Fibroblast of the aortic adventitia (primary cell): ENCODE data around the gene RINL. TPM values are rescaled to one million over a fixed set of nuclear protein-coding genes. Genes with fewer than 3 reads are reported as not detected.

Experiments
- DNase-seq: peaks from one replicate; pipeline ENCODE4 v3.0.0-alpha.2; 2010; ENCODE audit warnings: low read depth
- H3K4me3 ChIP-seq: 2 replicates; pipeline ENCODE4 v1.5.1; 2011; ENCODE audit warnings: low read depth, mild to moderate bottlenecking, control low read depth, low read length, moderate library complexity
- CTCF ChIP-seq: IDR thresholded peaks from 2 replicates; pipeline ENCODE4 v1.5.1; 2011; ENCODE audit warnings: mild to moderate bottlenecking, low read length, control low read depth, inconsistent platforms; ENCODE audit not compliant: insufficient read depth
- total RNA-seq: library from RNA; depleted of rRNA; stranded (reverse); fragments of >200 nt; gene quantifications from 2 replicates; pipeline ENCODE4 v1.2.3, GENCODE V29; 2012; ENCODE audit warnings: low replicate concordance

Gene RINL
- 0.81 and 1.3 TPM in 2 replicates for total RNA-seq

- TF ChIP-seq CTCF, result no peak
- H3K4me3 ChIP-seq, result no peak within 1 kb of the TSS
- no peak for DNase-seq
Observed at GRCh38 chr19:38877781-38878574, at the start of gene RINL. RINL (minus strand) TSS chr19:38878275; CDS start chr19:38876742, 1,533 bp downstream.

- no peak for DNase-seq
- no peak for TF ChIP-seq CTCF
- H3K4me3 ChIP-seq, result no peak overlapping the region
Observed at GRCh38 chr19:38924388-38924787, 46.3 kb upstream of the RINL start.

GRCh38 chr19:38922482-38922881 lies 44.4 kb upstream of the RINL start:
- no peak for TF ChIP-seq CTCF
- DNase-seq, result no peak
- no peak overlapping the region for H3K4me3 ChIP-seq

- DNase-seq, result no peak
- no peak for TF ChIP-seq CTCF
- no peak overlapping the region for H3K4me3 ChIP-seq
Observed at GRCh38 chr19:38921420-38922274, 43.6 kb upstream of the RINL start.

GRCh38 chr19:38920602-38921419 lies 42.7 kb upstream of the RINL start:
- DNase-seq, result no peak
- no peak for TF ChIP-seq CTCF
- H3K4me3 ChIP-seq, result no peak overlapping the region

GRCh38 chr19:38919837-38920601 lies 41.9 kb upstream of the RINL start:
- no peak for TF ChIP-seq CTCF
- H3K4me3 ChIP-seq, result no peak overlapping the region
- DNase-seq, result no peak
